ENCODE results near the gene ACADS. TPM values are rescaled to one million over a fixed set of nuclear protein-coding genes. Genes with fewer than 3 reads are reported as not detected.
A peak's percentile ranks its signal among the peaks of the same experiment; 100 is the strongest.

ACADS gene
- polyA plus RNA-seq, 3 donors, result 24.7 to 26.9 (median 25.5) TPM

DNA sequence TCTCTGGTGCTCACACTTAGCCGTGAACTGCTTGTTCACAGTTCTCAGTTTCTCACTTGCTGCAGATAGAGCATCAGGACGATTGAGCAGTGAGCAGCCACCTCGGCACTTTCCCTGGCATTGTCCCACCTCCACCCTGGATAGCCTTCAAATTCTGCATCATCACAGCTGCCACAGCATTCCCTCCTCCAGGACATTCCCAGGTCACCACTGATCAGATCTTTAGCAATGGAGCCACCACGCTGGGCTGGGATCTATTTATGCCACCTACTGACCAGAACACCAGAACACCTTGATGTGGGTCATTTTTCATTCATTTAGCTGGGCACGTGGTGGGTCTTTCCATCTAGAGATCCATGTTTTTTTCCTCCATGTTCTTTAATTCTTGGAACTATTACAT is 23.6 kb downstream of the ACADS start:
- no peak for DNase-seq

DNA sequence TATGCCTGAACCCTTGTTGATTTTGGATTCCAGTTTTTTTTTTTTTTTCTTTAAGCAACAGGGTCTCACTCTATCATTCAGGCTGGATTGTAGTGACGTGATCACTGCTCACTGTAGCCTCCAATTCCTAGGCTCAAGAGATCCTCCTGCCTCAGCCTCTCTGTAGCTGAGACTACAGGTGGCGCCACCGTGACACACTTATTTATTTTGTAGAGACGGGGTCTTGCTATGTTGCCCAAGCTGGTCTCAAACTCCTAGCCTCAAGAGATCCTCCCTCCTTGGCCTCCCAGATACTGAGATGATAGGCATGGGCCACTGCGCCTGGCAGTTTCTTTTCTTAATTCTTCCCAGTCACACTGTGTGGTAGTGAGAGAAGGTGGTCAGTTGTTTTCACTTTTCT is 25.2 kb downstream of the ACADS start:
- DNase-seq, result no peak

DNA sequence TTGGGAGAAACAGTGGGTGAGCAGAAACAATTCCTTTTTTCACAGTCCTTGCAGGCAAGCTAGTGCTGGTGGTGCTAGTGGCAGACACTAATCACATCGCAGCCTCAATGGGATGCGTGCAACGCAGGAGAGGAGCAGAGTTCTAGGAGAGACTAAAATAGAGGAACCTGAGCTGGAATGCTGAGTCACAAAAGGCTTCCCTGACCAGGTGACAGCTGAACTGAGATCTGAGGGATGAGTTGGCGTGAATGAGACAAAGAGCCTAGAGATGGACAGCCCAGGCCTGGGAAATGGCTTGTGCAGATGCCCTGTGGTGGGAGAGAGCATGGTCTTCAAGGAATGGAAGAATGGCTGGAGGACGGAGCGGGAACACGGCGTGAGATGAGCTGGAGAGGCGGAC is 25.8 kb downstream of the ACADS start:
- no peak for DNase-seq

DNA sequence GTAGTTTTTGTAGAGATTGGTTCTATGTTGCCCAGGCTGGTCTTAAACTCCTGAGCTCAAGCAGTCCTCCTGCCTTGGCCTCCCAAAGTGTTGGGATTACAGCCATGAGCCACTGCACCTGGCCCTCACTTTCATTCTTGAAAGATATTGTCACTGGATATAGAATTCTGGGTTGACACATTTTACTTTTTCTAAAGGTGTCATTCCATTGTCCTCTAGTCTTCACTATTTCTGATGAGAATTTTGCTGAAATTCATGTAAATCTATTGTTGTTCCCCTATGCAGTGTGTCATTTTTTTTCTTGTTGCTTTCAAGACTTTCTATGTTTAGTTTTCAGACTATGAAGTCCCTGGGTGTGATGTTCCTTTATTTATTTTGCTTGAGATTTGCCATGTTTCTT is 29.2 kb downstream of the ACADS start:
- no peak for DNase-seq

DNA sequence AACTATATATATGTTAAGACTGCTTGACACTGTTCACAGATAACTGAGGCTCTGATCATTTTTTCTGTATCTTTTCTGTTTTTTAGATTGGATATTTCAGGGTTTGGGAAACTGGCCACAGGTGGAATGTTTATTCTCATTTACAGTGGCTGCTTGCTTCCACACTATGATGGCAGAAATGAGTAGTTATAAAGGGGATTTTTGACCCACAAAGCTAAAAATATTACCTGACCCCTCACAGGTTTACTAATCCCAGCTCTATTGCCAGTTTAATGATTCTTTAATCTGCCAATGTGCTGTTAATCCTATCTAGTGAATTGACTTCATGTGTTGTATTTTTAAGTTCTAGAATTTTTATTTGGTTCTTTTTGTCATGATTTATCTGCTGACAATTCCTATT is 29.6 kb downstream of the ACADS start:
- DNase-seq, result no peak

DNA sequence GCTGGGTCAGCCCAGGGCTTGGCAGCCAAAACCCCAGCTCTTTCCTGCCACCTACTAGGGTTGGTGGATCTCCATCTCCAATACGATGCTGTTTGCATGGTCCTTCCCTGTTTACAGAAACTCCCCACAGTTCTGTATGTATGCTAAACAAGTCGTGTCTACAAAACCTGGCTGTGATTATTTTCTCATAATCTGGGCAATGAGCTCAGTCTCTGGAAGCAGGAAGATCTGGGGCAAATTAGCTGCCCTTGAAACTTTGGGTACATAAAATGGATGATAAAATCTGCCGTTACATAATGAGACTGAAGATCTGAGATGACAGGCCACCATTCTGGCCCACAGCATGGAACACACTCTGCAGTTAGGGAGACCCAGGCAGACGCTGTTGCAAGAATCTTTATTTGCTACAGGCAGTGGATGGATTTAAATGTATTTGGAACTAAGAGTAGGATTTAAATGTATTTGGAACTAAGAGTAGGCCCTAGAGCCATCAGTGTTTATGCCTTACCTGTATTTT is 31.7 kb downstream of the ACADS start:
- no peak for DNase-seq

DNA sequence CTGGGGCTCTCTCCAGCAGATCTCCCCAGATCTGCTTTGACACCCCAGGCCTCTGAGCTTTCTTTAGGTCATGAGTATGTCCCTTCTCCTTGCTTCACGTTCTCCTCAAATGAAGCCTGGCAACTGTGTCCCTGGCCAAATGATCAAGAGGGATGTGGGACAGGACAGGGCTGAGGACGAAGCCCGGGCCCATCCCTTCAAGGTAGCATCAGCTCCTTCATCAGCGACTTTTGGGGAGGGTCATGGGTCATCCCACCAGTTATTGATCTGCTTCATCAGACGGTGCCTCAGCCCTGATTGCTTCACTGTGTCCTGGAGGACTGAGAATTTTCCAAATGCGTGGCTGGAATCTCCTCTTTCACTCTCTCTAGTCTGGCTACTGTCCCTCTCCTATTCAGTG is 32.3 kb downstream of the ACADS start:
- DNase-seq, result no peak

DNA sequence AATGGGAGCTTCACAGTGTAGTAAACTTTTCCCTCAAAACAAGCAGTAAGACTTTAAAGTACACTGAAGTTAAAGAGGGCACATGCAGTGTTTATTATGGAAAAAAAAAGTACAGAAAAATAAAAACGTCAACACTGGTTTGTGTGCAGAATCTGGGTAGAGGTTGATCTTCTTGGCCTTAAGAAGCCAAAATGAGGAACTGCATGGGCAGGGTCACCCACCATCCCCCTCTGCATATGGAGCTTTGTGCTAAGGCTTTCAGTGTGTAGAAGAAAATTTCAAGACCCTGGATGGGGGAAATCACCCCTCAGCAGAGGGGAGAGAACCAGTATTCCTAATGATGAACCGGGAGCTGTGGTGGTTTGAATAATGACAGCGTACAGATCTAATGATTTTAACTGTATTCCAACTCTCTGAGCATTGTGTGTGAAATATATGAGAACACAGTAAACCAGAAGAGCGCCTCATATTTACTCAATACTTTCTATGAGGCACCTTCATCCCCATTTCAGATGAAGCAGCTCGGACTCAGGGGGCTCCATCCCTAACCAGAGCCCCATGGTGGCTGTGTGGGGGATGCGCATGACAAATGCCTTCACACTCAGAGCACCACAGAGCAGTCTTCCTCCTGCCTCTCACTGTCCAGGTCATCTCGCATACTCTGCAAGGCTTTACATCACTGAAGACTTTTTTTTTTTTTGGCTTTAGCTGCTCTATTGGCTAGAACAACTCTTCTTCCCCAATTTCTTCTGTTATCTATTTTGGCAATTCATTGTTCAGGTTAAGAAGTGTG is 33.4 kb downstream of the ACADS start:
- no peak for DNase-seq

DNA sequence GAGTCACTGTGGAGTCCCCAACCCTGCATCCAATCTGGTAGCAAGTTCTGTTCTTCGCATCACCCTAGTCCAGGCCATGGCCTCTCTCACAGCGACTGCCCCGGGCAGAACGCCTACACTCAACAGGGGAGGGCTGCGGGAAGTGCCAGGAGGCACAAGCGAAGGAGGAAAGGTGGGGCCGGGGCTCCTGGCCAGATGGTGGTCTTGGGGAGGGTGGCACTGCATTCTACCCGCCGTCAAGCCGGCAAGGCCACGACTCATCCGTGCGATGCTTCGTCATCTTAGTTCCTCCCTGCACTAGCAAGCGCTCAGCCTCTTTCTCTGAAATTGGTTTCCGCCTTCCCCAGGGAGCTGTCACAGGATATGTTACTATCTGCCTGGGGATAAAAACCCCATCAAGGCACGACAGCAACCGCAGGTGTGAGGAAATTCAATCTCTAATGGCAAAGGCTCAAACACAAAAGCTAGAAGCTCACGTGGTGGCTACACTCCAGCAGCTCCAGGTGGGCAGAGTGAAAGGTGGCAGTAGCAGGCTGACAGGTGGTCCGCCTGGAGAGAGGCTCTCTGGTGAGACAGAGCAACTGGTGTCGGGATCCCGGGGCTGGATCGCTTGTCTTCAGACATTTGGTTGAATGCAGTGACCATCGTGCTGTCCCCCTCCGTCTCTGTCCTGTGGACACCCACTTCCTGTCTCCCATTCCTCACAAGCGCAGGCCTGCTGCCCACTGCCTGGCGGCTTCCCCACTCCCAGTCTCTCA is 34.1 kb downstream of the ACADS start:
- no peak for DNase-seq

DNA sequence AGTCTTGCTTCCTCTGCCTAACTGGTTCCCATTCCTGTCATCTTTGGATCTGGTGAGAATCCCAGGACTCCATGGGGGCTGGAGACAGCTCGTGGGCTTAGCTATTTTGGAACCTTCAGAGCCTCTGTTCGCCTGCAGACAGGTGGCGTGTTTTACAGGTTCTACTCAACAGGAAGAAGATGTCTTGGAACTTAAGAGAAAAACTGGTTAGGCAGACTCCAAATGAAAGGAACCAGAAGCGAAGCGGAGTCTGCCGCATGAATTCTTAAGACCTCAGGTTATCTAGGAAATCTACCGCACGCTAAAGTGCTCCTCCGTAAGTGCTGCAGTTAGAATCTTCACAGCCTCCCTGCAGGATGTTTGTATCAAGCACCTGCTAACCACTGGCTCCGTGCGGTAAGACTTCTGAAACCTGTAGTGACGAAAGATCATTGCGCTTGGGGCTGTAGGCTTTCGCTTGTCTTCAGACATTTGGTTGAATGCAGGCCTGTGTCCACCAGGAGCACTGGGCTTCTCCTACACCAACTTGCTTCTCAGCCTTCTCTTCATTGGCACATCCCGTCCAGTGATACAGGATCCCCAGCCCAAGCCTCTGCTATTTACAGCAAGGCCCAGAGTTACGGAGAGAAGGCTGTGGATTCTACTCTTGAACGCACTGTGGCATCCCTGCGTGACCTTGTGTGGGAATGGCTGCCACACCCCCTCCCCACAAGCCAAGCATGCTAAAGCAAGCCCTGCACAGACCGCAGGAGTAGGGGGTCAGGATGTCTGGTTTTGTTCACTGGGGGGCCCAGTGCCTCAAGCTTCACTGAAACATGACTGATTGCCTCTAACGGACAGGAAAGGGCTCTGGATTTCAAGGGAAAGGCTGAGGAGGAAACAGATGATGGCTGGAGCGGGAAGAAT is 35.0 kb downstream of the ACADS start:
- DNase-seq, result no peak

DNA sequence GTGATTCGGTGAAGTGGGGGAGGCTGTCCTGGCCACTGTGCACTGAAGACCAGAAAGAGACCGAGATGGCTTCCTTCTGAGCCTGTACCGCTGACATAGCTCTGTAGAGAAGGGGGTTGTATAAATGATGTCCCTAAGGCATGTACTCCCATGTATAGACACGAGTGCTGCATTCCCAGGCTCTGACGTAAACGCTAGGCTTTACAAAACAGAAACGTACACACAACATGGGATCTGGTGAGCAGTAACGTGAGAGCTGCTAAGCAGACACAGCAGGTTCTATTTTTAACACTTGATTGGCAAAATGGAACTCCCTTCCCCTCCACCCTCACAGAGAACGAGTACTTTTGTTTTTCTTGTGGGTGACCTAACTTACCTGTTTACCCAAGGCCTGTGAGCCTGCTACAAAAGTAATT is 35.9 kb downstream of the ACADS start:
- peak; percentile 88 for DNase-seq

DNA sequence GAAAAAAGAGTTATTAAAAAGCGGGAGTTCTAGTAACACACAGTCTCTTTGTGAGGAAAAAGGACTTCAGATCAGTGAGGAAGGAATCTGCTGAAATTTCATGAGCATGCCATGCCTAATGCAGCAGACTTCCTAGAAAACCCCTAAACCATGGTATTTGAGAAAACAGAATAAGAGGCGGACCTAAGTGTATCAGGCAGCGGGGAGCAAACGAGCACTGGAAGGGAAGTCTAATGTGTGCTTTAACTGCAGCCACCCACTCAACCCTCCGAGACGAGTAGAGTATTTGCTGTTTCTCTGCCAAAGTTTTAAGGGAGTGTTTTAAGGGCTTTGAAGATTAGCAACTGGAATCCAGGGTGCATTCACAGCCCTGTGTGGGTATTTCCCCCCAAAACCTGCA is 36.5 kb downstream of the ACADS start:
- no peak for DNase-seq

DNA sequence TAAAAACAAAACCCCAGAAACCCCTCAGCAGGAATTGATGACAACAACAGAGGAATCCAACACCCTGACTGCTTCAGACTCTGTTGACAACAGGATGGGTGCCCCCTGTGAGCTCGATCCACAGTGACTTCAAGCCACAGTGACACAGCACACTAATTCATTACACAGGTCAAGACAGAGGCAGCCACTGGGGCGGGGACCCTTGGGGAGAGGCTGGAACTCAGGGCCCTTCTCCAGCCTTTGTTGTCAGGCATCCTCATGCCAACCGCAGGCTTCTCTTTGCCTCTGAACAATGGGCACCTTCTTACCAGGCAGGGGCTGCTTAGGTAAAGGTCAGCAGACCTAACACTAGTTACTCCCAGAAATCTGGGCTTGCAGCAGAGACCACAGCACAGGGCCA is 37.6 kb downstream of the ACADS start:
- no peak for DNase-seq

DNA sequence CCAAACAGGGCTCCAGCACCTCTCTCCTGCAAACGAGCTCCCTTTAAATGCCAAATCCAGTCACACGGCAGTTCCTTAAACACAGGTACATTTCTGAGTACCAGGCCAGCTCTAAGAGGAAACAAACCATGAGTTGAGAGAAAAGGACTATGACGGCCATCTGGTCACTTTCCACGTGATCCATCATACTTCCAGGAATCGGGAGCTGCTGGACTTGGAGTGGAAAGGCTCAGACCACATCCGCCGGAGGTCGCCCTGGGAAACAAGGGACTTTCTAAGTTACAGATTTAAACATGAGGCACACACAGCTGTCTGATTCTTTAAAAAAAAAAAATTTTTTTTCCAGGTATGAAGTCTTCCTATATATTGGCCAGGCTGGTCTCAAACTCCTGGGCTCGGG is 39.2 kb downstream of the ACADS start:
- no peak for DNase-seq

DNA sequence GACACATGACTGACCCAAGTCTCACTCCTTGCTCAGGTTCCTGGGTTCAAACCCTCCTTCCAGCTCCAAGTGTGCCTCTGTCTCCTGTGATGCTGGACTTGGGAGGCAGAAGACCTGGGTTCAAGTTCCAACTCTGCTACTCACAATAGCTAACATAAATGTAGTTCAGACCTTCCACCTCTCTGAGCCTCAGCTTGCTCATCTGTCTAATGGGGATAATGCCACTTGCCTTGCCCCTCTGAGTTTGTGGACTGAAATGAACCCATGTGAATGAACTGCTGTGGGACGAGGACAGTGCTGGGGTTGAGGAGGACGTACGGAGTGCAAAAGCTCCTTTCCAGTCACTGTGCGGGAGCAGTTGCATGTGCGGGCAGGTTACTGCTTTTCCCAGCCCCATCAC is 40.9 kb downstream of the ACADS start:
- DNase-seq, result no peak

DNA sequence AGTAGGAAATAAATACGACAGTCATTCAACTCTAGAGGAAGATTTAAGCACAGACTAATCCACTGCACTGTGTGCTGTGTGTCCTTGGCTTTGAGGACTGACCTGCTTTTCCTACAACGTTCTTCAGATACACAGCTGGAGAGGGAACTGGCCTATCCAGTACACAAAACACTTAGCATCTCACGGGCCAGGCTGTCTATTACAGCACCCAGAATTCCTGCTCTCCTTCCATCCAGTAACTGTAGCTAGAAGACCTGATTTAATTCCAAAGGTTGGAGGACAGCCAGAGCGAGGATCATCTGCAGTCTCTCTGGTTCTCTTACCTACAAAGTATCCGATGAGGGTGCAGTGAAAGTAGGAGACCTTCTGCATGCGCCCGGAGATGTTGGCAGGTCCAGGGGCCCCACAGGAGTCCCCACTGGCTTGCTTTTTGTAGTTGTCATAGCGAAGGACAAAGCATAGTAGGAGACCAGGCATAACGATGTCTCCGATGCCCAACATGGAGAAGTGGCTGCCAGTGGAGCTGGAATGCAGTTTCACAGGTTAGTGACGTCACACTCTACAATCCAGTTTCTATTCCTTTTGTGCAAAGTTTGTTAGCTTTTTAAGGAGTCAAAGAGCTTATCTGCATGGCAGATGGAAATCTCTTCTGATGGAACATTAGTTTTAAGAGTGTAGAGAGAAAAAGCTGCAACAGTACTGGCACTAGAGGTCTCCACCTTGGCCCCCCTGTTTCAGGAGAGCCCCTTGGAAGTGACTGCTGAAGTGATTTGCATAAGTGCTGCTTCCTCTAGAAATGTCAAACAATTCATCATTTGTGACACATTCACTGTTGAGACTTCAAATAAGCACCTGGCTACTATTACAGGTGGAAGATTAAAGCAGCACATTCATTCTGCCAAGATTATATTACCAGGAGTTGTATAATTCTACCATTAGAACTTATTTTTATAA is 41.7 kb downstream of the ACADS start:
- DNase-seq, result no peak

DNA sequence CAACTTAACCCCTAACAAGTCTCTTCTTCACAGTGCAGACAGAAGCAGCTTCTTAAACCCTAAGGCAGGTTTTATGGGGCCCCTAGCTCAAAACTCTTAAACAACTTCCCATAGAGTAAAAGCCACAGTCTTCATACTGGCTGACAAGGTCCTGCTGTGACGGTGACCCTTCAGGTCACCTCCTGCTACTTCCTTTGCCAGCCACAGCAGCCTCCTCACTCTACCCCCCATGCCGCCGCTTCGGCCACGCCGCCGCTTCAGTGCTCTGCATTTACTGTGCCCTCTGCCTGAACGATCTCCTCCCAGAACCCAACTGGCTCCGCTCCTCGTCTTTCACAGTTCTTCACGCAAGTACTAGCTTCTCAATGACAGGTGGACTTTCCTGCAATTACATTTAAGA is 45.5 kb downstream of the ACADS start:
- no peak for DNase-seq

DNA sequence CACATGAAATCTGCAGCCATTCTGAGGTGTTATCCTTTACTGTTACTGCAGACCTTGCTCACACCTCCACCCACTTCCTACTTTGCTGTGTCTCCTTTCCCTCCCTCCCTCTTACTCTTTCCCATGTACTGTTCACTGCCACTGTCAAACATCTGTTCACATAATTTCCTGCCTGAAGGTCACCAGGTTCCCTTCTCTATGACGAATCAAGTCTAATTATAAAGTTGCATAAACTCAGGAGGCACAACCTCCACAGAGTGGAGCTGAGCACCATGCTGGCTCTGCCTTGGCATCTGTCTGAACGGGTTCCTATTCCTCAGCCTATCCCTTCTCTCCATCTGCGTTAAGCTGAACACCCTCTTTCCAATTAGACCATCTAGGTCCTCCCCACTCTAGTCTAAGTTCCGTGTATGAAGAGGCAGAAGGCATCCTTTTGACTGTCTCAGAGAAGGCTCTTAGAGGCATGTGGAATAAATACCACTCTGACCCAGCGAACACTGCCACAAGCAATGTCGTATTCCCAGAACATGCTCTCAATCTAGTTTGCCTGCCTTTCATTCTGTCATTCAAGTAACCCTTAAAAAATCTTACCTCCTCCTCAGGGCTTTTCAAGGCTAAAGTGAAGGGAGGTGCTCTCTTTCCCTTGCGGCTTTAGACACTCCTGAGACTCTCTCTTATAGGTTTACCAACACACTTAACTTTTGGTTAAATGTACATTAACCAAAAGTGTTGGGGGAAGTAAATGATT is 48.7 kb downstream of the ACADS start:
- DNase-seq, result no peak

DNA sequence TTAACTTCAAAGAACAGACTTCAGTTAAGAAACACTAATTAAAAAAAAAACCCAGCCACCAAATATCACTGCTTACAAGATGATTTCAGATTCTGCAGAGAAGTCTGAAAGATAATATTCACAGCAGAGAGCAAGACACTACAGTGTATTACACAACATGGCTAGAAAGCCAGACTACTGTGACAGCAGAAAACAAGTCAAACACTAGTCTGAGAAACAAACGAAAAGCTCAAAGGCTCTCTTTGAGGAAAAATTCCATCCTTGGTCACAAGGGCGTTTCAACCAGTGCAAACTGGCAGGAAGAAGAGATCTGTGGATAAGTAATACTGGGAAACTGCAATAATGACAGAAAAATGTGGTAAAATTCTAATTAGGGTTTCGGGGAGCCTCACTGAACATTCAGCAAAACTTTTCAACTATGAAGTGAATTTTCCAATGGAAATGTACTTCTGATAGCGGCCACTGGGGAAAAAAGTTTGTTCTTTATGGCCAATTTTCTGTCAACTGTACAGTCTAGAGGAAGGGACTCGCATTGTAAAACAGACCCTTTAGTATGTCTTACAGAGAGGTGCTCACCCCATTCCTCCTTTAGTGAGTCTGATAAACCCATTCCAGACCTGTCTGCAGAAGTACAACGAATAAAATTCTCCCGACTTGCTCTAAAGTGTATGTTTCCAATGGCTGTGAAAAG is 50.4 kb downstream of the ACADS start:
- DNase-seq, result no peak

DNA sequence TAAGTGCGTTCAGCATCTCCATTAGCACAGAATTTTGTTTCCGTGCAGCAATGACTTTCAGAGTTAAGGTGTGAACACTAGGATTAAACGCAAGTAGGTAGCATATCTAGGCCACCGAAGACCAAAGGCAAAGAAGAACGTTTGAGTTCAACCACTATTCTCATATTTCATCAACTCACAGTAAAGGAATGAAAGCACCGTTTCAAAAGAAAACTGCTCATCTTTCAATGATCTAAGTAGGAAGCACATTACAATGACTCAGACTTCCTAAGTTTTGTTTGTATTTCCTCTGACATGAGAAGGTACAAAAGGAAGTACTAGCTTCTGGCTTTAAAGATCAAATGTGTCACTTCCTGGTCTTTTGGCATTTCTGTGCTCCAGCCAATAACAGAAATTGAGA is 57.6 kb downstream of the ACADS start:
- no peak for DNase-seq

All from renal pelvis (tissue), 4 donors.